Activated naive CD8-positive, alpha-beta T cell treated with anti-CD3 and anti-CD28 coated beads for 36 hours (primary cell): Measurements from ENCODE around the gene PRRX1. TPM values are rescaled to one million over a fixed set of nuclear protein-coding genes. Genes with fewer than 3 reads are reported as not detected.

Experiments used
- DNase-seq: peaks from one replicate; pipeline ENCODE4 v3.0.0; 2021
- H3K27ac Mint-ChIP-seq: one replicate; pipeline ENCODE4 v1.8.0; 2022; ENCODE audit warnings: mild to moderate bottlenecking, moderate library complexity, mixed read lengths
- H3K27me3 Mint-ChIP-seq: one replicate; pipeline ENCODE4 v1.8.0; 2022; ENCODE audit warnings: mild to moderate bottlenecking, mixed read lengths
- H3K36me3 Mint-ChIP-seq: one replicate; pipeline ENCODE4 v1.8.0; 2021; ENCODE audit warnings: mild to moderate bottlenecking, mixed read lengths
- H3K4me1 Mint-ChIP-seq: one replicate; pipeline ENCODE4 v1.8.0; 2021; ENCODE audit warnings: mixed read lengths
- H3K4me3 Mint-ChIP-seq: one replicate; pipeline ENCODE4 v1.8.0; 2022; ENCODE audit warnings: mild to moderate bottlenecking, moderate library complexity, mixed read lengths
- H3K9me3 Mint-ChIP-seq: one replicate; pipeline ENCODE4 v1.8.0; 2022; ENCODE audit warnings: mixed read lengths
- total RNA-seq, 2 experiments: library from RNA; stranded (reverse); gene quantifications; one replicate each; pipeline ENCODE4 v1.2.3, GENCODE V29; 2021

Gene PRRX1
- not detected for total RNA-seq

DNA sequence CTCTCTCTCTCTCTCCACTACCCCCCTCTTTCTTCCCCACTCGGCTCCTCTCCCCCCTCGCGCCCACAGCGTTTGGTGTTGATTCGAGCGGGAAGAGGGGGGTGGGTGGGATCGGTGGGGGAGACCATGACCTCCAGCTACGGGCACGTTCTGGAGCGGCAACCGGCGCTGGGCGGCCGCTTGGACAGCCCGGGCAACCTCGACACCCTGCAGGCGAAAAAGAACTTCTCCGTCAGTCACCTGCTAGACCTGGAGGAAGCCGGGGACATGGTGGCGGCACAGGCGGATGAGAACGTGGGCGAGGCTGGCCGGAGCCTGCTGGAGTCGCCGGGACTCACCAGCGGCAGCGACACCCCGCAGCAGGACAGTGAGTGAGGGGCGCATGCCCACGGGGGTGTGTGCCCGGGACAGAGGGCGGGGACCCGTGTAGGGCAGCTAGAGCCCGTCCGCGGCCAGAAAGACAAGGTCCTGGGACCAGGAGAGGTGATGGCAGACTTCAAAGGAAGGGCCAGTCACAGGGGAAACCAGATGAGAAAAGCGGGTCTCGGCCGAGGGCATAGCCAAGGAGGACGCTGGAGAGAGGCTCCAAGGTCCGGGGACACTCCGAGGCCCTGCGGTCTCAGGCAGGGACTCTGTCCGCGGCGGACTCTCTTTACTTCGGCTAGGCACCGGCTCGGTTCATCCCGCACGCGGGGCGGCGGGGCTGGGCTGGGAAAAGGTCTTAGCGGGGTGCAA lies at the start of gene PRRX1:
TSS of gene PRRX1 (plus strand) at position 39 of the 735 bp plus-strand sequence. CDS start at position 127, 88 bp downstream.
- Mint-ChIP-seq H3K4me1 (peaks cover 30% of the 10 kb centered on the region), H3K27ac (no peak within 1 kb of the TSS), H3K27me3 (peaks cover 100% of the 10 kb centered on the region), H3K36me3 (peaks cover 5% of the 10 kb centered on the region), H3K9me3 (peaks cover 6% of the 10 kb centered on the region), H3K4me3 (no peak within 1 kb of the TSS)
- DNase-seq, result no peak

DNA sequence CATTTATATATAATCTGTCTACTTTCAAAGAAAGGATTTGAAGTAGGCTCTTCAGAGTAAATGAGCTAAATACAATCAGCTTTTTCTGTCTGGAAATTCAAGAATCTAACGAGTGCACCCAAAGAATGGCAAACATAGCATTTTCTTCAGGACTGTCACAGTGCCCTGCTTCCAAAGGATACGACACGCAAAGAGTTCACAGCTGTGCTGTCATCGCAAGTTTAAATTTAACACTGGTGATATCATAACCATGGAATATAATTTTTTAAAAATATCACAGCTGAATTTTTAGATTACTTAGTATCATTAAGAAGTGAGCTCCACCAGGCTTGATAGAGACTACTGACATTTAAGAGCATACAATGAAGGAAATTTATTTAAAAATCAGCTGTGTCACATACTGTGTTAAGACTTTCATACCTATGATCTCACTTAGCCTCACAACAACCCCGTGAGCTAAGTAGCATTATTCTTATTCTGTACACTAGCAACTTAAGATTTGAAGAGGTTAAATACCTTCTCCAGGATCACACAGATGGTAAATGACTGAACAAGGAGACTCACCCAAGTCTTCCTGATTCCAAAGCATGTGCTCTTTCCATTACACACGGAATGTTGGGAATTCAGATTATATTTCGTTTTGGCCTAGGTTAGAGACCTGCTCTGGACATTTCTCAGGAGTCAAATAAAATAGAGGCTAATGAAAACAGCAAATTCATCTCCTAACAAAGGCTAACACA lies 46.2 kb upstream of the PRRX1 start:
- H3K9me3 Mint-ChIP-seq, result peaks cover 12% of the 10 kb centered on the region
- H3K27ac Mint-ChIP-seq, result no peak overlapping the region
- peaks cover 53% of the 10 kb centered on the region for H3K27me3 Mint-ChIP-seq
- peaks cover 6% of the 10 kb centered on the region for H3K36me3 Mint-ChIP-seq
- peaks cover 18% of the 10 kb centered on the region for H3K4me1 Mint-ChIP-seq
- DNase-seq, result no peak
- no peak overlapping the region for H3K4me3 Mint-ChIP-seq

- H3K4me1 Mint-ChIP-seq, result peaks cover 18% of the 10 kb centered on the region
- peaks cover 52% of the 10 kb centered on the region for H3K27me3 Mint-ChIP-seq
- H3K9me3 Mint-ChIP-seq, result peaks cover 6% of the 10 kb centered on the region
- no peak for DNase-seq
- H3K36me3 Mint-ChIP-seq, result peaks cover 3% of the 10 kb centered on the region
- H3K4me3 Mint-ChIP-seq, result no peak overlapping the region
- no peak overlapping the region for H3K27ac Mint-ChIP-seq
Measured at GRCh38 chr1:170618421-170618820, 45.5 kb upstream of the PRRX1 start.

- H3K36me3 Mint-ChIP-seq, result peaks cover 3% of the 10 kb centered on the region
- no peak for DNase-seq
- peaks cover 48% of the 10 kb centered on the region for H3K27me3 Mint-ChIP-seq
- no peak overlapping the region for H3K27ac Mint-ChIP-seq
- no peak overlapping the region for H3K4me3 Mint-ChIP-seq
- peaks cover 18% of the 10 kb centered on the region for H3K4me1 Mint-ChIP-seq
- peaks cover 6% of the 10 kb centered on the region for H3K9me3 Mint-ChIP-seq
Measured at GRCh38 chr1:170619241-170620028, 44.5 kb upstream of the PRRX1 start.

- no peak for DNase-seq
- H3K27ac Mint-ChIP-seq, result no peak overlapping the region
Measured at GRCh38 chr1:170620164-170620563, 43.8 kb upstream of the PRRX1 start.

GRCh38 chr1:170623171-170623570 lies 40.8 kb upstream of the PRRX1 start:
- H3K4me1 Mint-ChIP-seq, result peaks cover 12% of the 10 kb centered on the region
- H3K27ac Mint-ChIP-seq, result no peak overlapping the region
- peaks cover 6% of the 10 kb centered on the region for H3K9me3 Mint-ChIP-seq
- DNase-seq, result no peak
- peaks cover 44% of the 10 kb centered on the region for H3K27me3 Mint-ChIP-seq
- peaks cover 3% of the 10 kb centered on the region for H3K36me3 Mint-ChIP-seq
- no peak overlapping the region for H3K4me3 Mint-ChIP-seq

More at GRCh38 chr1:170620164-170620563, 43.8 kb upstream of the PRRX1 start:
- peaks cover 3% of the 10 kb centered on the region for H3K36me3 Mint-ChIP-seq
- H3K4me1 Mint-ChIP-seq, result peaks cover 18% of the 10 kb centered on the region
- H3K9me3 Mint-ChIP-seq, result peaks cover 6% of the 10 kb centered on the region
- H3K4me3 Mint-ChIP-seq, result no peak overlapping the region
- H3K27me3 Mint-ChIP-seq, result peaks cover 52% of the 10 kb centered on the region

- Mint-ChIP-seq H3K27me3 (peaks cover 50% of the 10 kb centered on the region), H3K36me3 (peaks cover 3% of the 10 kb centered on the region), H3K4me3 (no peak overlapping the region), H3K27ac (no peak overlapping the region), H3K4me1 (peaks cover 5% of the 10 kb centered on the region), H3K9me3 (peaks cover 3% of the 10 kb centered on the region)
- DNase-seq, result no peak
Measured at GRCh38 chr1:170624146-170624545, 39.8 kb upstream of the PRRX1 start.

DNA sequence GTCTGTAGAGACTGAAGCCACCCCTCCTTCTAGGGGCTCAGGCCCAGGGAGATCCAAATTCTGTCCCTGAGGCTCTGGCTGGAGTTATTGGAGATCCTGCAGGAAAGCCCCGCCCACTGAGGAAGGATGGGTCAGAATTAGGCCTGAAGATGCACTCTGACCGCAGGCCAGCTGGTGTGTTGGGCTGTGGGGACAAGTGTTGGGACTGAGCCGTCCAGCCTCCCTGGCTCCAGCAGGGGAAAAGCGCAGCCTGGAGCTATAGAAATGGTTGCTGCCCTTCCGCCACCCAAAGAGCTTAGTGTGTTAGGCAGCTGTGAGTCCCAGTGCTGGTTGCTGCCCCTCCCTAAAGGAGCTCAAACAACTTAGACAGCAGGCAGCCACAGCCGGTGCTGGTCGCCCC lies 33.0 kb upstream of the PRRX1 start:
- Mint-ChIP-seq H3K36me3 (peaks cover 3% of the 10 kb centered on the region), H3K4me3 (no peak overlapping the region), H3K9me3 (no peaks in the 10 kb centered on the region), H3K27me3 (peaks cover 50% of the 10 kb centered on the region), H3K27ac (no peak overlapping the region), H3K4me1 (peaks cover 6% of the 10 kb centered on the region)
- no peak for DNase-seq

- Mint-ChIP-seq H3K36me3 (peaks cover 3% of the 10 kb centered on the region), H3K4me1 (peaks cover 6% of the 10 kb centered on the region), H3K4me3 (no peak overlapping the region), H3K9me3 (peaks cover 4% of the 10 kb centered on the region), H3K27ac (no peak overlapping the region), H3K27me3 (peaks cover 39% of the 10 kb centered on the region)
- no peak for DNase-seq
Measured at GRCh38 chr1:170634293-170634692, 29.6 kb upstream of the PRRX1 start.

- no peak for DNase-seq
- Mint-ChIP-seq H3K9me3 (peaks cover 4% of the 10 kb centered on the region), H3K27ac (no peak overlapping the region)
Measured at GRCh38 chr1:170634824-170635410, 29.0 kb upstream of the PRRX1 start.

DNA sequence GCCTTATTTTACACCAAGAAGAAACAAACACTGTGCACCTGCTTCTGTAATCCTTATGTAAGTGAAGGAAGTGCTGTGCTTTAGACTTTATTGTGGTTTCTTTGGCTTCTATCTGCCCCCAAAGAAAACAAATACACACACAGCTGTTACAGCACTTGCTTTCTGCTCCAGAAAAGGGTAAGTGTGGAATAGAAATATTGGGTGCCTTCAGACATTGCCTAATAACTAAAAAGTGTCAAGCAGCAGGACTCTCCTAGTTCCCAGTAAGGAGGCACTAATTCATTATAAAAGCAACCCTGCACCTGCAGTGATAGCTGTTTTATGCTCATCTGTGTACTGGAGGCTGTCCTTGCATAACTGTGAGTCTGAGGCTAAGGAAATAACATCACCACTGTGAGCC lies 23.4 kb upstream of the PRRX1 start:
- no peak overlapping the region for H3K27ac Mint-ChIP-seq
- DNase-seq, result no peak
- peaks cover 12% of the 10 kb centered on the region for H3K4me1 Mint-ChIP-seq
- H3K36me3 Mint-ChIP-seq, result no peaks in the 10 kb centered on the region
- no peak overlapping the region for H3K4me3 Mint-ChIP-seq
- H3K27me3 Mint-ChIP-seq, result peaks cover 7% of the 10 kb centered on the region
- peaks cover 4% of the 10 kb centered on the region for H3K9me3 Mint-ChIP-seq

More at GRCh38 chr1:170634824-170635410, 29.0 kb upstream of the PRRX1 start:
- Mint-ChIP-seq H3K4me3 (no peak overlapping the region), H3K27me3 (peaks cover 33% of the 10 kb centered on the region), H3K36me3 (peaks cover 3% of the 10 kb centered on the region), H3K4me1 (peaks cover 6% of the 10 kb centered on the region)

DNA sequence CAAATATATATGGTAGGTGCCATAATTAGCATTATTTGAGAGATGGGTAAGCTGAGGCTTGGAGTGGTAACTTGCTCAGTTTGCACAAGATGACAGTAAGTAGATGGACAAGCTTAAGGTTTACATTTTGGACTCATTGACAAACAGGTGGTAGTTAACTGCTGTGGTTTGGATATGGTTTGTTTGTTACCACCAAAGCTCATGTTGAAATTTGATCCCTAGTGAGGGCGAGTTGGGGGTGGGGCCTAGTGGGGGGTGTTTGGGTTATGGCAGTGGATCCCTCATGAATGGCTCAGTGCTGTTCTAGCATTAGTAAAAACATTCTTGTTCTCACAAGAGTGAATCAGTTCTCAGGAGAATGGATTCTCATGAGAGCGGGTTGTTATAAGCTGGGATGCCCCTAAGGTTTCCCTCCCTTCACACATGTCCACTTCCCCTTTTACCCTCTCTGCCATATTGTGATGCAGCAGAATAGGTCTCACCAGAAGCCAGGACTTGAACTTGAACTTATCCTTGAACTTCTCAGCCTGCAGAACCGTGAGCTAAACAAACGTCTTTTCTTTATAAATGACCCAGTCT lies 6.6 kb upstream of the PRRX1 start:
- Mint-ChIP-seq H3K27me3 (peaks cover 79% of the 10 kb centered on the region), H3K27ac (no peak overlapping the region), H3K36me3 (no peaks in the 10 kb centered on the region), H3K4me3 (no peak overlapping the region), H3K9me3 (no peaks in the 10 kb centered on the region), H3K4me1 (peaks cover 5% of the 10 kb centered on the region)
- no peak for DNase-seq

- Mint-ChIP-seq H3K4me3 (no peak overlapping the region), H3K4me1 (peaks cover 13% of the 10 kb centered on the region), H3K27me3 (peaks cover 95% of the 10 kb centered on the region), H3K27ac (no peak overlapping the region), H3K36me3 (no peaks in the 10 kb centered on the region), H3K9me3 (no peaks in the 10 kb centered on the region)
- DNase-seq, result no peak
Measured at GRCh38 chr1:170659399-170660035, 4.4 kb upstream of the PRRX1 start.

DNA sequence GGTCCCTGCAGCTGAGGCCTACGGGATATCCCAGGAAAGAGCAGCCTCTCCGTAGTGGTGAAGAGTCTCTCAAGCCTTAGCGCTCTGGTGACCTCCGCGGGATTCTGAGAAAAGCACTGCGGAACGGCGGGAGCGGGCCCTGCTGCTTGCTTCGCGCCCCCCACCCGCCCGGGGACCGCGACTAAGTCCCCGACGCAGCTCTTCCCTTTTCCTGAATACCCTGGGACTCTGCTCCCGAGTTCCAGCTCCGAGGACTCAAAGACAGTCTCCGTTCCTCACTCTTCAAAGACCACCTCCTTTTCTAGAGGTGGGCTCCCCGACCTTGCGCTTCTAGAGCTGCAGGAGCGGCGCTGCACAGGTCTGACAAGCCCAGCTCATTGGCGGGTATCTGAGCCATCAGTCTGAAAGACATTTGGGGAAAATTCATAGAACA lies 3.6 kb upstream of the PRRX1 start:
- H3K4me3 Mint-ChIP-seq, result no peak overlapping the region
- H3K27ac Mint-ChIP-seq, result no peak overlapping the region
- peaks cover 17% of the 10 kb centered on the region for H3K4me1 Mint-ChIP-seq
- H3K27me3 Mint-ChIP-seq, result peaks cover 96% of the 10 kb centered on the region
- H3K9me3 Mint-ChIP-seq, result no peaks in the 10 kb centered on the region
- H3K36me3 Mint-ChIP-seq, result no peaks in the 10 kb centered on the region
- DNase-seq, result no peak
